ENCODE measurements around the gene BSN. TPM values are rescaled to one million over a fixed set of nuclear protein-coding genes. Genes with fewer than 3 reads are reported as not detected.
A peak's percentile ranks its signal among the peaks of the same experiment; 100 is the strongest.
"Not testable (repeated sequence)": the region's sequence is repeated elsewhere in the genome, so short reads cannot be mapped to it uniquely, and the experiment has no call there.

Gene BSN
- polyA plus RNA-seq, 1 experiment, result 0.04 TPM

DNA sequence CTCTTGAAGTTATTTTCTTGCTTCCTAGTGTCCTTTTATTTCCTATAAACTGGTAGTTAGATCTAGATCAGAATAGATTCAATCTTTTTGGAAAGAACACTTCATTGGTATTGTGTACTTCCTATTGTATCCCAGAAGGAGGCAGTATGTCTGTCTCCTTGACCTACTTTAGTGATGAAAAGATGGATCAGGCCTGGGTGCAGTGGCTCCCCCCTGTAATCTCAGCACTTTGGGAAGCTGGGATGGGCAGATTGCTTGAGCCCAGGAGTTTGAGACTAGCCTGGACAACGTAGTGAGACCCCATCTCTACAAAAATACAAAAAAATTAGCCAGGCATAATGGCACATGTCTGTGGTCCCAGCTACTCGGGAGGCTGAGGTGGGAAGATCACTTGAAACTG, 12.0 kb downstream of the BSN start:
- ChIA-PET CTCF (interaction anchor here (0.9 to 2.5 kb wide), 5 partner anchors 8 to 106 kb away, joined by 3 to 15 read pairs (median 5); no protein-coding TSS in a partner anchor), POLR2A (no interaction called here)
- TF ChIP-seq, protein P1, sequence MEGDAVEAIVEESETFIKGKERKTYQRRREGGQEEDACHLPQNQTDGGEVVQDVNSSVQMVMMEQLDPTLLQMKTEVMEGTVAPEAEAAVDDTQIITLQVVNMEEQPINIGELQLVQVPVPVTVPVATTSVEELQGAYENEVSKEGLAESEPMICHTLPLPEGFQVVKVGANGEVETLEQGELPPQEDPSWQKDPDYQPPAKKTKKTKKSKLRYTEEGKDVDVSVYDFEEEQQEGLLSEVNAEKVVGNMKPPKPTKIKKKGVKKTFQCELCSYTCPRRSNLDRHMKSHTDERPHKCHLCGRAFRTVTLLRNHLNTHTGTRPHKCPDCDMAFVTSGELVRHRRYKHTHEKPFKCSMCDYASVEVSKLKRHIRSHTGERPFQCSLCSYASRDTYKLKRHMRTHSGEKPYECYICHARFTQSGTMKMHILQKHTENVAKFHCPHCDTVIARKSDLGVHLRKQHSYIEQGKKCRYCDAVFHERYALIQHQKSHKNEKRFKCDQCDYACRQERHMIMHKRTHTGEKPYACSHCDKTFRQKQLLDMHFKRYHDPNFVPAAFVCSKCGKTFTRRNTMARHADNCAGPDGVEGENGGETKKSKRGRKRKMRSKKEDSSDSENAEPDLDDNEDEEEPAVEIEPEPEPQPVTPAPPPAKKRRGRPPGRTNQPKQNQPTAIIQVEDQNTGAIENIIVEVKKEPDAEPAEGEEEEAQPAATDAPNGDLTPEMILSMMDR (IDR thresholded peaks at IDR 0.05; ENCODE audit: insufficient read depth, low read depth, low read length), result peak; percentile 34
- DNase-seq (ENCODE audit: low read depth), result no peak
- H3K27me3 ChIP-seq (ENCODE audit: control insufficient read depth, insufficient read depth, low read length), result peaks cover 6% of the 10 kb centered on the region
- no peak overlapping the region for H3K4me3 ChIP-seq (ENCODE audit: low read depth, low read length)
- H3K36me3 ChIP-seq (ENCODE audit: control insufficient read depth, insufficient read depth, low read length), result no peaks in the 10 kb centered on the region

DNA sequence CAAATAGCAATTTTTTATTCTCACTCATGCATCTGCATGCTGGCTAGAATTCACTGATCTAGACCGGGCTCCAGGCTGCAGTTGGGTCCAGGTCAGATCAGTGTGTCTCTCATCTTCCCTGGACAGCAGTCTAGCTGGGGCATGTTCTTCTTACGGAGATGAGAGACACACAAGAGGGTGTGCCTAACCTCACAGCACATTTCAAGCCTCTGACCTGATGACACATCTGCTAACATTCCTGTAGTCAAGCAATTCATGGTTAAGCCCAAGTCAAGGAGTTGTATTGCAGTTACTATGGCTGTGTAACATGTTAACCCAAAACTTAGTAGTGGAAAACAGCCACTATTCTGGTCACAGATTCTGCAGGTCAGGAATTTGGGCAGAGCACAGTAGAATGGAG, 13.1 kb downstream of the BSN start:
- Histone ChIP-seq H3K27me3 (ENCODE audit: control insufficient read depth, insufficient read depth, low read length) (peaks cover 8% of the 10 kb centered on the region), H3K4me3 (ENCODE audit: low read depth, low read length) (no peak overlapping the region), H3K36me3 (ENCODE audit: control insufficient read depth, insufficient read depth, low read length) (no peaks in the 10 kb centered on the region)
- ChIA-PET POLR2A (no interaction called here), CTCF (interaction anchor here (0.7 to 2.5 kb wide), 7 partner anchors 18 to 105 kb away, joined by 3 to 15 read pairs (median 5); no protein-coding TSS in a partner anchor)
- TF ChIP-seq, protein P1 (IDR thresholded peaks at IDR 0.05; ENCODE audit: insufficient read depth, low read depth, low read length), result no peak
- no peak for DNase-seq (ENCODE audit: low read depth)

DNA sequence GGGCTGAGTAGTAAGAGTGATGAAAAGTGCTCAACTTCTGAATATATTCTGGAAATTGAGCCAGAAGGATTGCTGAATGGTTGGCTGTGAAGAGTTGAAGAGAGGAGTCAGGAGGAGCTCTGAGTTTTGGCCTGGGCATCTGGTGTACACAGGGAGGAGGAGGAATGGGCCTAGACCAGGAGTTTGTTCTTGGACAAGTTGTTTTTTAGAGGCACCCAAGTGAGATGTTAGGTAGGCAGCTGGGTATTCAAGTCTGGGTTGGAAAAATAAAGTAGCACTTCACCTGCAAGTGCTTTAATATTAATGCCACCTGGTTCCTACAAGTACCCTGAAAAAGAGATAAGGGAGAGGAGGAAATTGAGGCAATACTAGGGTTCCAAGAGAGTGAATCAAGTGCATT, 14.7 kb downstream of the BSN start:
- TF ChIP-seq, protein P1 (IDR thresholded peaks at IDR 0.05; ENCODE audit: insufficient read depth, low read depth, low read length), result no peak
- no peaks in the 10 kb centered on the region for H3K36me3 ChIP-seq (ENCODE audit: control insufficient read depth, insufficient read depth, low read length)
- ChIA-PET CTCF (interaction anchor here (2.1 kb wide), 1 partner anchor 29 kb away, joined by 6 read pairs; no protein-coding TSS in a partner anchor), POLR2A (no interaction called here)
- no peak for DNase-seq (ENCODE audit: low read depth)
- H3K4me3 ChIP-seq (ENCODE audit: low read depth, low read length), result no peak overlapping the region
- H3K27me3 ChIP-seq (ENCODE audit: control insufficient read depth, insufficient read depth, low read length), result peaks cover 8% of the 10 kb centered on the region

DNA sequence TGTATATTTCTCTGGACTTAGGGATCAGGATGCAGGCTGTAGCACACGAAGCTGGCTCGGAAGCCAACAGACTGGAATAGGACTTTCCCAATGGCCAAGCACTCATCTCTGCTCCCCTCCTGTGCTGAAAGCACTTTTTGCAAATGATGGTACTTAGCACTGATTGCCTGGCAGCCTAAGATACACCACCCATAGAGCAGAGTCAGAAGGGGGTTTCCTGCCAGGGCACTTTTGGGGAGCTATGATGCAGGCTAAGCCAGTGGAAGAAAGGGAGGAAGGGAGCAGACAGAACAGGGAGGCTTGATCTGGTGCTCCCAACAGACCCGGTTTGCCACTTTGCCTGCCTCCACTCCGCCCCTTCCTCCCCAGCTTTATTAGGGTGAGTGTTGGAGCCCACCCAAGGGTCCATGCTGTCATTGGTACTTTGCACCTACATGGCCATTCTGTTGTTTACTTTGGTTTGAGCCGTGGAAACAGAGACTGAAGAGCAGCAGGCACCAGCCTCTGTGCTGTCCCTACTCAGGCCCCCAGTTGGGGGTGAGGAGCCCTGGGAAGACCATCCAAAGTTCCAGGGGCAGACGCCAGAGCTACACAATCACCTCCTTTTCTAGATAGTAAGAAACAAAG, 15.9 kb downstream of the BSN start:
- CTCF ChIA-PET, result interaction anchor here (0.9 to 1.3 kb wide), 2 partner anchors 31 to 101 kb away, joined by 4 to 5 read pairs; no protein-coding TSS in a partner anchor
- Histone ChIP-seq H3K36me3 (ENCODE audit: control insufficient read depth, insufficient read depth, low read length) (no peaks in the 10 kb centered on the region), H3K27me3 (ENCODE audit: control insufficient read depth, insufficient read depth, low read length) (peaks cover 7% of the 10 kb centered on the region), H3K4me3 (ENCODE audit: low read depth, low read length) (no peak overlapping the region)
- POLR2A ChIA-PET, result no interaction called here
- no peak for DNase-seq (ENCODE audit: low read depth)
- TF ChIP-seq, protein P1 (IDR thresholded peaks at IDR 0.05; ENCODE audit: insufficient read depth, low read depth, low read length), result no peak

DNA sequence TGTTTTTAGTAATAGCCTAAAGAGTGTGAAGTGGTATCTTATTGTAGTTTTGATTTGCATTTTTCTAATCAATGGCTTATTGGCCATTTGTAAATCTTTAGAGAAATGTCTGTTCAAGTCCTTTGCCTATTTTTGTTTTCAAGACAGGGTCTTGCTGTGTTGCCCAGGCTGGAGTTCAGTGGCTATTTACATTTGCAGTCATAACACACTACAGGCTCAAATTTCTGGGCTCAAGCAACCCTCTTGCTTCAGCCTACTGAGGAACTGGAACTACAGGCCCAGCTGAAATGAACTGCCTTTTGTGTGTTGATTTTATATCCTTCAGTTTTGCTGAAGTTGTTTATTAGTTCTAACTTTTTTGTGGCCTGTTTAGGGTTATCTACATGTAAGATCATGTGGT, 27.9 kb downstream of the BSN start:
- TF ChIP-seq, protein P1 (IDR thresholded peaks at IDR 0.05; ENCODE audit: insufficient read depth, low read depth, low read length), result no peak
- ChIA-PET CTCF (interaction anchor here (1.4 kb wide), 1 partner anchor 10 kb away, joined by 3 read pairs; no protein-coding TSS in a partner anchor), POLR2A (no interaction called here)
- no peak for DNase-seq (ENCODE audit: low read depth)
- H3K27me3 ChIP-seq (ENCODE audit: control insufficient read depth, insufficient read depth, low read length), result no peaks in the 10 kb centered on the region; the same call in 1 of the 2 replicates
- H3K36me3 ChIP-seq (ENCODE audit: control insufficient read depth, insufficient read depth, low read length), result no peaks in the 10 kb centered on the region
- no peak overlapping the region for H3K4me3 ChIP-seq (ENCODE audit: low read depth, low read length)

DNA sequence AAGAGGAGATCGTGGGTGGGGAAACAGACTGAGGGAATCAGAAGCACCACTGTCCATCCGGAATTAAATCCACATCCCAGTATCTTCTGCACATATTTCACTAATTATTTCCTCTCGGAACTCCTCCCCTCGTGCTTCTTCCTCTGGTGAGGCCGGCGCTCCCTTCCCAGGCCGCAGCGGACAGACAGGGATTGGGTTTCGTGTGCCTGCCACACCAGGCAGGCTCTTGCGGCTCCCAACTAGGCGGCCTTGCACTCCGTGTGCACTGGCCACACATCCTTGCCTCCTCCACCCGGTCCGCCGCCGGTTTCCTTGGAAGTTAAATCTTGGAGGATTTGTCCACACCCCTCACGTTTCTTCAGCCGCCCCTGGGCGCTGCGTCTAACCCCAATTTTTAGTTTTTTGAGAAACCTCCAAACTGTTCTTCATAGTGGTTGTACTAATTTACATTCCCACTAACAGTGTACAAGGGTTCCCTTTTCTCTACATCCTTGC, 31.0 kb downstream of the BSN start:
- H3K36me3 ChIP-seq (ENCODE audit: control insufficient read depth, insufficient read depth, low read length); H3K4me3 ChIP-seq (ENCODE audit: low read depth, low read length); H3K27me3 ChIP-seq (ENCODE audit: control insufficient read depth, insufficient read depth, low read length); POLR2A ChIA-PET; DNase-seq (ENCODE audit: low read depth): not testable (repeated sequence)
- CTCF ChIA-PET, result interaction anchor here (0.8 kb wide), 1 partner anchor 18 kb away, joined by 3 read pairs; no protein-coding TSS in a partner anchor

Data from BJ (cell line).